GM20000 (cell line): Measurements from ENCODE around the gene CDK5R1.
A peak's percentile ranks its signal among the peaks of the same experiment; 100 is the strongest.

Experiments used
- DNase-seq: peaks from one replicate; pipeline ENCODE4 v3.0.0; 2012; ENCODE audit warnings: low spot score
- CTCF ChIP-seq: IDR thresholded peaks from 2 replicates; pipeline ENCODE4 v1.5.1; 2012; ENCODE audit warnings: mild to moderate bottlenecking, control low read depth; ENCODE audit errors: extremely low read depth, missing control alignments

Gene CDK5R1

DNA sequence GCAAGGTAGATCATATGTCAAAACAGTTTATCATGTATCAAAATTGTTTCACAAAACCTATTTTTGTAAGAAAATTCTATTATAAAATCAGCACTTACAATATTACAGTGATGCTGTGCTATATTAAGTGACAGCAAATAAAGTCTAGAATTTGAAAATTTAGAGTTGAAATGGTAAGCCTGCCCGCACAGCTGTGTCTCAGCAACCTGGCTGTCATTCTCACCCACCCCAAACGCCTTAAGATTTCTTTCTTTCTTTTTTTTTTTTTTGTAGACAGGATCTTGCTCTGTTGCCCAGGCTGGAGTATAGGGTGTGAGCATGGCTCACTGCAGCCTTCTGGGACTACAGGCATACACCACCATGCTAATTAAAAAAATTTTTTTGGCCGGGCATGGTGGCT lies 26.8 kb downstream of the CDK5R1 start:
- no peak for TF ChIP-seq CTCF

GRCh38 chr17:32514606-32515005 lies 27.8 kb downstream of the CDK5R1 start:
- no peak for TF ChIP-seq CTCF
- DNase-seq, result no peak

More for the DNA sequence above, 26.8 kb downstream of the CDK5R1 start:
- DNase-seq, result no peak

DNA sequence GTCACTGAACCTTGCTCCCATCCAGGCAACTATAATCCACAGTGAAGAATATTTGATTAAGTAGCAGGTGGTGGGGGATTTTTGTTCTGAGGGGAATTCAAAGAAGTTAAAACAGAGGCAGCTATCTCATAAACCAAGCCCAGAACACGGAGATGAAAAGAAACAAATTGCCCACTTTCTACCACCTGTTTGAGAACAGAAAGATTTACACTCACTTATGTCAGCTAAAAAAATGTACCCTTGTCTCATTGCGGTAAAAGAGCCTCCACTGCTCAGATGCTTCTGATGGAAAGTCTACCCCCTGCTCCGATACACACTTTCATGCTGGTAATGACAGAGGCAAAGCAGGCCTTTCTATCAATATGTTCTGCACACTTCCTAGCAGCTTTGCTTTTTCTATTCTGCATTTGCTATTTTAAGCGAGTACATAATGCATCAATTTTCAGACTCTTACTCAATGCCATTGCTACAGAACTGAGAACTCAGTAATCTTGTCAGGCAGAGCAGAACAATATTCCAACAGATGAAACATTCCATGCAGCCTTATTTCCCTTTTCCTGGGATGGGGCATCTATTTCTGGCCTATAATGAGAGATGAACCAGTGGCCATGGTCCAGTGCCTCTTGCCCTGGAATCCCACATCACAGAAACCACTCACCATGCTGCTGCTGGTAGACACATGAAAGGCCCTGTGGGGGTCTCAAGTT lies 29.0 kb downstream of the CDK5R1 start:
- DNase-seq, result peak; percentile 72
- TF ChIP-seq CTCF, result no peak

DNA sequence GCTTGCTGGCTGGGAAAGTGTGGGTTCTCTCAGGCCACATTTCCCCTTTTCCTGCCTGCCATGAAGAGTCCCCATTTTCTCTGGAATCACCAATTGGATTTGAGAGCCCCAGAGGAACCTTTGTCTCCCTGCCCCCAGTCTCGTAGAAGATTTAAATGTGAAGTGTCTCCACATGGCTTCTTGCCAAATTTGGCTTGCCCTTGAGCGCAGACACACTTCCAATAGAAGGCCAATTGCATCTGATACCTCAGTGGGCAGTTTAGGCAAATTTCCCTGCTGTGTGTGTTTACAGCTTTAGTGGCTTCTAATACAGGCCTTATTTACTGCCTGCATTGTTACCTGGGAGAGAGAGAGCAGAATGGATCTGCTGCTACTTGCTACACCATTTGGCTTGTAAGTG lies 29.7 kb downstream of the CDK5R1 start:
- no peak for DNase-seq
- TF ChIP-seq CTCF, result no peak

GRCh38 chr17:32516940-32517701 lies 30.3 kb downstream of the CDK5R1 start:
- peak; percentile 60 for DNase-seq
- TF ChIP-seq CTCF, result no peak

- no peak for TF ChIP-seq CTCF
- DNase-seq, result no peak
Measured at GRCh38 chr17:32517982-32518381, 31.2 kb downstream of the CDK5R1 start.

DNA sequence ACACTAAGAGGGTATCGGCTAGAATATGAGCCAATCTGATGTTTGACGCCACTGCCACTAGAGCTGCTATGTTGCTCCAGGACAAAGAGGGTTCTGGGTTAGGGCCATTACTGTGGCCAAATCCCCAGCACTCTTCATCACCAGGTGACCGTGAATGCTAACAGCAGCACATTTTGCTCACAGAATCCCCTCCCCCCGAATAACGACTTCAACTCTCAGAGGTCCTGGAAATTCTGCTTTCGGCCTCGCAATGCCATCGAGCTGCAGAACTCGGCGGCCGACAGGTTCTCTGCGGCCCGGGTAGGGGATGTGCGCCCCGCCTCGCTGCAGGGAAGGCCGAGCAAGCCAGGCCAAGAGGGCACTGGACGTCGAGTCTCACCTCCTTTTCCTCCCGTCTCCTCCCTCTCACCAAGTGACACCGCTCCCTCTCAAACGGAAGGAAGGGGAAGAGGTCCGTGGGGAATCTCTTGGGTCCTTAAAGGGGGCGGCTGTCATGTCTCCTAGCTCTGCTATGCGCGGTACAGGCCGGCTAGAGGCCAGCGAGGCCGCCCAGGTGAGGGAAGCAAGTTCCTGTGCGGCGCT lies 31.9 kb downstream of the CDK5R1 start:
- no peak for DNase-seq

More for the DNA sequence above, 31.9 kb downstream of the CDK5R1 start:
- TF ChIP-seq CTCF, result no peak
